ENCODE data around the gene IL17RD. TPM values are rescaled to one million over a fixed set of nuclear protein-coding genes. Genes with fewer than 3 reads are reported as not detected.

The IL17RD gene
- total RNA-seq = 45.2 TPM

DNA sequence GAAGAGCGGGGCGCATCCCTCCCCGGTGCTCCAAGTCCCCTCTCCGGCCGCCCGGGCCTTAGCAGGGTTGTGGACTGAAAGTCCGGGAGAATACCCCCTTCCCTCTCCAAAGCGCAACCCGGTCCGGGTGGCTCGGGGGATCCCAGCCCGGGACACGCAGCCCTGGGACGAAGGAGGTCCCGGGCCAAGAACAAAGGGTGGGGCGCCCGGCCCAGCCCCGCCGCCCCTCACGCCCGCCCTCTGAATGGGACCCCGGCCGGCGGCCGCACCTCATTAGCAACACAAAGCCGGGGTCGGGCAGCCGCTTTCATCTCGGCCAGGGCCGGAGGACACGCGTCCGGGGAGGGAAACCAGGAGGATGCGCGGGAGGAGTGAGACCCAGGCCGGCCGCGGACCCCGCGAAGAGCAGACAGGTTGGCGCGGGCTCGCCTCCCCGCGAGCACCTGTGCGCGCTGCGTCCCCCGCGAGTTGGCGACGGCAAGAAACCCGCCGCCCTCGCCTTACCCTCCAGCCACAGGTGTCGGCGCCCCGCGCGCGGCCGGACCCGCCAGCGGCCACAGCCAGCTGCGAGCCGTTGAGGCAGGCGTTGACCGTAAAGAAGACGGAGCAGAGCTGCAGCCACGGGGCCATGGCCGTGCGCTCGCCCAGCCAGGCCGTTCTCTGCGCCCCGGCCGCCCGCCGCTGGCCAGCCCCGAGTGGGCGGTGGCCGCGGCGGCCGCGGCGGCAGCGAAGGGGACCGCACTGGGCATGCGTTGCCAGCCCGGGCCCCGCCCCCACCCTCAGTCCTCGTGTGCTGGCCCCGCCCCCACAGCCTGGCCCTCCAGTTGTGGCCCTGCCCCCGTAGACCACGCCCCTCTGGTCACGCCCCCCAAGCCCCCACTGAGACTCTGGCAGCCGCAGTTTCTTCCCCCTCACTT is at the start of gene IL17RD:
Gene IL17RD (minus strand): TSS at position 697 of the 917 bp plus-strand sequence. CDS start 67 bp downstream, at position 630.

GRCh38 chr3:57199895-57200297 is 34.7 kb upstream of the IL17RD start, which contains the start of gene HESX1:
HESX1 (minus strand) TSS chr3:57199978; CDS start chr3:57199918, 60 bp downstream.

GRCh38 chr3:57060089-57060821 is 104.9 kb downstream of the IL17RD start, which contains the start of gene SPATA12:
SPATA12 (plus strand) TSS chr3:57060664; CDS start chr3:57073695, 13,031 bp downstream.

Other genes with a start within 250 kb of the IL17RD start
- gene SPATA12, start 104.7 kb downstream of the IL17RD start, total RNA-seq = not detected
- gene HESX1, start 34.6 kb upstream of the IL17RD start, total RNA-seq = 0.76 TPM
- 66.7 TPM for gene APPL1, start 62.4 kb upstream of the IL17RD start, total RNA-seq
- gene ASB14, start 127.3 kb upstream of the IL17RD start, total RNA-seq = 0.12 TPM